AG08396 (cell line): ENCODE data around the gene ADGRL3.
"Not testable (repeated sequence)": the region's sequence is repeated elsewhere in the genome, so short reads cannot be mapped to it uniquely, and the experiment has no call there.

Experiments
- DNase-seq: peaks from one replicate; pipeline ENCODE4 v3.0.0; 2012; ENCODE audit warnings: low spot score, mixed read lengths

The ADGRL3 gene

DNA sequence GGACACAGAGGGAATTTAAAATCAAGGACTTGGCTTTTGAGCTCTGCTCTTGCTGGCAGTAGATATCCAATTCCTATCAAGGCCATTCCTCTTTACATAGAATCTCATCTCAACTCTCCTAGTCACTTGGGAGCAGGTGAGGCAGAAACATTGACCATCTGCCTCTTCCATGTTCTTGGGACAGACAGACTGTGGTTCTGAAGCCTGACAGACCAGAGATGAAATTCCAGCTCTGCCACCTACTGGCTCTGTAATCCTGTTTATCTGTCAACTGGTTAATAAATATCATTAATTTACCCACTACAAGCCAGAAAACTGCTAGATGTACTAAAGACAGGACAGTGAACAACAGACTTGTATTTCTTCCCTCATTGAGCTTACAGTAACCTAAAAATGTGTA is 300.8 kb downstream of the ADGRL3 start:
- no peak for DNase-seq

DNA sequence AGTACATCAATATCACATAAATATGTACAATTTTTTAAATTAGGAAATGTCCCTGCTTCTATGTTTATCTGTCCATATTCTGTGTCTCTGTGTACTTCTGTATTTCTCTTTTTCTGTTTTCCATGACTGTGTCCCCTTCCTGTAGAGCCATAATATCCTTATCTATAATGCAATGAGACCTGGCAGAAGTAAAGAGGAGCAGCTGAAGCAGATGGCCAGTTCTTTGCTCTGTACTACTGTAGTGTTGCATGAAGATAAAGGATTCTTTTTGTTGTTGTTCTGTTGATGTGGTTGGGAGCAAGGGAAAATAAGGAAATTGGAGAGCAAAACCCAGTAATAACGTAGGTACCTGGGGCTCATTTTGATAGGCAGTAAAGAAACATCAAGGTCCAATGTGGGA is 301.7 kb downstream of the ADGRL3 start:
- DNase-seq = no peak

DNA sequence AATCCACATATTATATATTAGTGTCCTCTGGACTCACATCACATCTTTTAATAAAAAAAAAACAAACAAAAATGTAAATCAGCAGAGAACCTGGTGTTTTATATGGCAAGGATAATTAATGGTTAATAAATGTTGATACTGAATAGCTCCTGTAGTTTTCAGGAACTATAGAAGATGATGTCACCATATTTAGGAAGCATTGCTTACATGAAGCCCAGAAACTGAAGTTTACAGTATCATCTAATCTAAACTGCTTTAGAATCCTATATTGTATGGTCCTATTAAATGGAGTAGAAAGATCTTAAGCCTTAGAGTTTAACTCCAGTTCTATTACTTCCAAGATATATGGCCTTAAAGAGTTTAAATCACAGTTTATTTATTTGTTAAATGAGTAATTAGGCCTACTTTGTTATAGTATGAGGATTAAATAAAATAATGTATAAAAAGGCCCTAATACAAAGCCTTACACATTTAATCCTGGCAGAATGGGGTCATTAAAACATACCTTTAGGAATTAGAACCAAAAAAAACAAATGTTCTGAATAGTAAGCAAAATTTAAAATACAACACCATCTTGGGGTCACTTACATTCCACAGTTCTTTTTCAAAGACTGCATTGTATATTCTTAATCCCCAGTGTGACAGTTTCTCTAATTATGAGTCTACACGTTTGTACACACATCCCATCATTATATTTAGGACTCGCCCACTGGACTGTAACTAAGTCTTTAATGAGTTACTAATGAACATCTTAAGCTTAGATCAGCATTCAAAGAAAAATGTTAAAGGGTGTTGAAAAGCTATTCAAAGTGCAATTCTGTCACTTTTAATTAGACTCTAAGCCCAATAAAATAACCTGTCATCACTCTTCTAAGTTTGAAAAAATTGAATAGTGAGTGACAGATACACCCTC is 305.9 kb downstream of the ADGRL3 start:
- DNase-seq = no peak

DNA sequence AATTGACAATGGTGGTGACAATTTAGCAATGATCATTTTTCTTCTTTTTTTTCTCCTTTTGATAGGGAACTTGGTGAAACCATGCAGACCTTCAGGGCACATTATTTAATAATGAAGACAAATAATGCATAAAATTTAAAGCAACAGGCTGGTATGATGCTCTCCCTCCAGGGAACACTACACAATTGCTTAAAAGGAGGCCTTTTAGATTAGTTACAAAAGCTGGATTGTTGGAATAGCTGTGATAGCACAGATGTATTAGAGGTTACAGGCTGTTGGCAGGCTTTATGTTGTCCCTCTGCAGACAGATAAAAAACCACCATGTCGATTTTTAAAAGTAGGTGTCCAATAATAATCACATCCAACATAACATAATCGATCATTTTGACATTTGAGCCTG is 307.0 kb downstream of the ADGRL3 start:
- DNase-seq = no peak

DNA sequence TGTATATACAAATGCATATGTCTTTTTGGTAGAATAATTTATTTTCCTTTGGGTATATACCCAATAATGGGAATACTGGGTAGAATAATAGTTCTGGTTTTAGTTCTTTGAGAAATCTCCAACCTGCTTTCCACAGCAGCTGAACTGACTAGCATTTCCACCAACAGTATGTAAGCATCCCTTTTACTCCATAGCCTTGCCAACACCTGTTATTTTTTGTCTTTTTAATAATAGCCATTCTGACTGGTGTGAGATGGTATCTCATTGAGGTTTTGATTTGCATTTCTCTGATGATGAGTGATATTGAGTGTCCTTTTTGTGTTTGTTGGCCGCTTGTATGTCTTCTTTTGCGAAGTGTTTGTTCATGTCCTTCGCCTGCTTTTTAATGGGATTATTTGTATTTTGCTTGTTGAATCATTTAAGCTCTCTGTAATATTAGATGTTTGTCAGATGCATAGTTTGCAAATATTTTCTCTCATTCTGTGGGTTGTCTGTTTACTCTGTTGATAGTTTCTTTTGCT is 309.7 kb downstream of the ADGRL3 start:
- not testable (repeated sequence) for DNase-seq

DNA sequence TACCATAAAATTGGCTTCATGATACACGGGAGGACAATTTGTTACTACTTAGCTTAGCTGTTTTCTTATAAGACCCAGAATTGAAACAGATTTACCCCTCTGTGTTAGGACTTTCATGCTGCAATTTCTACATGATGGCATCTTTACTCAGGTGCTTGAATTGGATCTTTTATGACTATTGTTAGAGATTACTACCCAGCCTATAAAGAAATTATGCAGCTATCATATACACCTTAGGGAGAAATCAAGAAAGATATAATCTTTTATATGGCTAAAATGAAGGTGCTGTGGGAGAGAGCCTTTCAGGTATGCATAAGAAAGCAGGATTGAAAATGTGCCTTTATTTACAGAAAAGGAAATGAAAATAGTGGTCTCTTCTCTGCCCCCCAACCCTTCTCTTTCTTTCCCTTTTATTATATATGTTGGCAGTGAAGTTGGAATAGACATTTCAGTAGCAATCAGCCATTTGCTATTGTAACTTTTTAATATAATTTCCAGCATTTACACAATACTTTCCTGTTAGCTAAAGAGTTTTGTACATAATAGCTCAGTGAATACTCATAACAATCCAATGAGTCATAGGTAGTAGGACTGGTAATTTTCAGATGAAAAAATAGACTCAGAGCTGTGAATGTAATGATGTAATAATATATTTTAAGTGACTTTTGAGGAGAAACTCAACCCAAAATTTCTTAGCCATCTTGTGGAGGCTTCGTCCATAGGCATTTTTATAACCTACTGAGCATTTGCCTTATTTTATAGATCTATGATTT is 311.8 kb downstream of the ADGRL3 start:
- DNase-seq = peak; percentile 10

DNA sequence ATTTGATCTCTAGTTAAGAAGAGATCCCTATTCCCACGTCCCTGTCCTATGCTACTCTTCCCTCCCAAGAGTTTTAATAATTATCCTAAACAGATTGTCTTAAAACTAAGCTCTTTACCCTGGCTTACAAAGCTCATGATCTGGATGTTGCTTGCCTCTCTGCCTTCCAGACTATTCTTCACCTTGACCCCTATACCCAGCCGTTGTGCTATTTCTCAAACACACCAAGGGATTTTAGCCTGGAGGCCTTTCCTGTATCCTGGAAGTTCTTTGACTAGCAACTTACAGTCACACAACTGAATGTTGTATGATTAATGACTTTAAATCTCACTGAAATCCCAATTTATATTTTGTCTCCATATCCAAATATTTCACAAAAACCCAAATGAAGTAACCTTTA is 314.9 kb downstream of the ADGRL3 start:
- DNase-seq = no peak

DNA sequence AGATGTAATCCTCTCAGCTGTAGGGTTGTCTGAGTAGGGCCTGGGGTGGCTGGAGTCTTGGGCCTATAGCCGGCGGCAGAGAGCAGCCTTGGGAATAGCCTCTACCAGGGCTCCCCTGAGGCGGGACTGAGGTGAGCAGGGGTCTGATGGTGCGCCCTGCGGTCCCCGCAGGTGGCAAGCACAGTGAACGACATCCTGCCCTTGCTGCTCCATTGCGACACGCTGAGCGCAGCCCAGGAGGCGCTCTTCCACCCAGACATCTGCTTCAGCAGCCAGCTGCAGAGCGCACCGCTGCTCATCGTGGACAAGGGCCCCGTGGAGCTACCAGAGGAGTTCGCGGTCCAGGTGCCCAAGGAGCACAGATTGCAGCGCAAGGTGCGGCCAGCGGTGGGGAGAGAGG is 317.0 kb downstream of the ADGRL3 start:
- DNase-seq = no peak

DNA sequence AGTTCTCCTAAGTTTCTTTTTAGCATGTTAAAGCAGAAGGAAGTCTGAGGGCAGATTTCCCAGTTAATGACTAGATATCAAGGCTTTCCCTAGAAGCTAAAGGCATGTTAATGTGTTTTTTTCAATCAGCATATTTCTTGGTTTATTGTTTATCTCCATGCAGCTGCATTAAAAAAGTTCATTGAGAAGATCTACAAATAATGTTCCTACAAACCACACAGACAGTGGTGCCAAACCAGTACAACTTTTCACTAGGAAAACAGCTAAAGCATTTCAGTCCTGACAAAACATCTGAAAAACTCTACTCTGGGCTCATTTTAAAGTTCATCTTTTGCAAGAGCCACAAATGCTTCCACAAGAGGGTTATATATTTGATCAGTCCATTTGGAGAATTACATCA is 320.0 kb downstream of the ADGRL3 start:
- no peak for DNase-seq

DNA sequence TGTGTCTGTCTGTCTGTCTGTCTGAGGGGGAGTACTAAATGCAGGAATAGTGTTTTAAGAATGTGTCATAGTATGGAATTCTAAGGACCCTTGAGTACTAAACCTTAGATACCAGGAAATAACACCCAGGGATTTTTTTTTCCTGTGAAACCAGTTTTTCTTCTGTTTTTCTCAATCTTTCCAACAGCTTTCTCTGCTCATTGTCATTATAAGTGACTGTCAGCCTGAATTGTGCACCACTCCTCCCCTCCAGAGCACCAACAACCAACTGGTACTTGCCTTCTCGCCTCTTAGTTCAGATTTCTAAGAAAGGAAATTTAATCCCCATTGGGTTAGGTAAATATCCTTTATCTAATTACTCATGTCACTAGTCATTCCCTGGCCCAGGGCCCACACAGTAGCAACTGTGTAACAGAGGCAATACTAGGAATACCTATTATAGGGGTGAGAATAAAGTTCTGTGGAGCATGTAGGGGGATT is 320.6 kb downstream of the ADGRL3 start:
- DNase-seq = no peak

DNA sequence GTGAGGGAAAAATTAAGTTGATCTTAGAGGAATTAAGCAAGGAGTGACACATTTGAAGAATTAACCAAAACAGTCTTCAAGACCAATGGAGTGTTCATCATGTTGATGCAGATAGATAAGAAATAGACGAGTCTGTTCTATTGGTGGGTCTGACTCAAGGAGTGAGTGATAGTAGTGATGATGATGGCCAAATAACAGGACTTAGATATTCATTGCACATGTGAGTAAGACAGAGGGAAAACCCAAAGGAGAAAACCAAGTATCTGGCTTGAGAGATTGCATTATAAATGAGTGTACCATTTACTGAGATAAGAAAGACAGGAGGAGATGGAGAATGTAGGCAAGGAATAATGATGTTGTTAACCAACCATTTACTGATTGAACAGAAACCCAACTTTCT is 321.3 kb downstream of the ADGRL3 start:
- DNase-seq = no peak

DNA sequence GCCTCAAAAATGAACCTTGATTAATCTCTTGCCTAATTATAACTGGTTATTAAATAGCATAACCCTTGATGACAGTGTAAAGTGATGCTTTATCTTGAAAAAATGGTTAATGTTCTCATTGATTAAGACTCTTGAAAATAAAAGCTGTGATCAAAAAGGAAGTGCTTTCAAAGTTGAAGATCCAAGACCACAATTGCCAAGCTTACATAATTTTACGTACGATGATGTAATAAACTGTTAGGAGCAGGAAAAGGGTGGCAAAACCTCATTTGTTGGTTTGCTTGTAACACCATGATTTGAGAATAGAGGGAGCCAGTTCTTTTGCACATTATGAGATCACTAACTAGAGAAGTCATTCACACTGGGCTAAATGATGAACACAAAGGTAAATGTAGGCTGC is 322.2 kb downstream of the ADGRL3 start:
- no peak for DNase-seq

DNA sequence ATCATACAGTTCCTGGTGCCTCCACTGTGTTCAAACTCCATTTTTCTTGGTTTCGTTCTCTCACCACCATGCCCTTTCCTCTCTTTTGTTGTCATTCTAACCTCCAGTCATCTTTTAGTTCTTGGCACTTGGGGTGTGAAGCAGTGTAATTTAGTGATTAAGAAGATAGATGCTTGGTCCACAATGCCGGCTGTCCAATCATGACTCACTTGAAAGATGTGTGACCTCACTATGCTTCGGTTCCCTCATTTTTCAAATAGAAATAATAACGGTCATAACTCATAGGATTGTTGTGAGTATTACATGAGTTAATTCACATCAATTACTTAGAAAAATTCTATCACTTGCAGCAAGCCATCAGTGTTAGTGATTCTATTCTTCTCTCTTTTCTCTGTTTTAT is 327.8 kb downstream of the ADGRL3 start:
- no peak for DNase-seq

DNA sequence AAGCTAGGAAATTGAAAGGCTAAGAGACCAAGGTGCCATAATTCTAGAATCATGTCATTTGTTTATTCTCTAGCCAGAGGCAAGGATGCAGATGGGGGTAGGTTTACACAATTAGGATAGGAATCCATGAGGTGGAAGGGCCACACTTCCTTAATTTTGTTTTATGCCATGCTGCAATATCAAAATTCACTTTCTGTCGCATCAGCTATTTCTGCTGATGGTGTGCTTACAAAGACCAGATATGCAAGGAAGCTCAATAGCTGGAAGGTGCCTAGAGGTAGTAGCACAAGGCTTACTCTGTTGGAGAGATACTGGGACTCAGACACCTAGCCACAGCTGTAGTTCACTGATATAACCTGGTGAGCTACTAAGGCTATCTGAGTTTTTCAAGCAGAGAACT is 328.5 kb downstream of the ADGRL3 start:
- no peak for DNase-seq

DNA sequence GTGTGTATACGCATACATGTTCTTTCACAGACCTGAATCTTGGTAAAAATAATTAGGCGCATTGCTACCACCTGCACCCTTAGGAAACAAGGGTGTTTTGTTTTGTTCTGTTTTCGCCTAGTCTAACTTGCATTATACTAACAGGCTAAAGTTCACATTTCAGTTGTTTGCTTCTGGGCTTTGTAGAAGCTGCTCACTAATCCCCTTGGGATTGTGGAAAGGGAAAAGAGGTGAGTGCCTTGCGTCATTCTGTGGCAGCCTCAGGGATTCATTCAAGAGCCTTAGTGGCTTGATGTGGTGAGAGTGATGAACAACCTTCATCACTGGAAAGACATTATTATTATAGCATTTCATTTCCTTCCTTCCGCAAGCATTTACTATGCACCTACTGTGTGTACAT is 331.1 kb downstream of the ADGRL3 start:
- DNase-seq = no peak

DNA sequence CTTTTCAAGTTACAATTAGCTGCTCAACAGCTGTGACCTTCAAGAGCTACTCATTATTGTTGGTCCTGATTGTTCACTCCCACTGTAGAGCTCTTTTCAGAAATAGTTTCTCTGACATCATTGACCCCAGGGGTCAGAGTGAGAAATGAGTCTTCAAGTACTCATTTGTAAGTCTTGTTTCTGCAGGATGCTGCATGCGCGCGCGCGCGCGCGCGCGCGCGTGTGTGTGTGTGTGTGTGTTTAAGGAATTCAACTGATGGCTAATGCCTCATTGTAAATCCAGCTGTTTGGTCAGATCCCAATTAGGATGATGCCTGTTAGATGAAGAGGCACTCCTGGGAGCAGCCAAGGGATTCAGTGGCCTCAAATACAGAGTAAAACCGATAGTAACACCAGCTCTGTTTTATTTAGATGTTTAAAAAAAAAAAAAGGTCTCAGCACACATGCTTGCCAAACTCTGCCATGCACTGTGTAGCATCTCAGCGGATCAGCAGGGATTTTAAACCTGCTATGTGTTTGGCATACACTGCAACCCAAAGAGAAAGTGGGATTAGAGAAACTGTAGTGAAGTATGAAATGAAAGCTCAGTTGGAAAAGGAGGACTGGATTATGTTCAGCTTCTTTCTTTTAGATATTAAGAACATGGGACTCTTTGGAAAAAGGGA is 332.3 kb downstream of the ADGRL3 start:
- no peak for DNase-seq

DNA sequence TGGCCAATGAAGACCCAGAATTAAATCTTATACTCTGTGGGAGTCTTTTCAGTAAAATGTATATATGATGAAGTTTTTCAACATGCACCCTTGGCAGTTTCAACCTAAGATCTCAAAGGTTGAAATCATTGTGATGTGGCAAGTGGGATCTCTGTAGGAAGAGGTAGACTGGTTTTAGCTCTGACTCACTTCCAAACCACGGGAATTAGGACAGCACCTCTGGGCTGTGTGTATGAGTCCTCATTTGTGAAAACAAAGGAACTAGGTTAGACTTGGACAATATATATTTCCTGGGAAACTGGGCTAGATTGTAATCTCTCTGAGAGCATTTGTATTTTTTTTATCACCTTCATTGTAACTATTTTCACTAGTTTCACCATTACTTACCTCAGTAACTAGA is 333.0 kb downstream of the ADGRL3 start:
- DNase-seq = no peak

DNA sequence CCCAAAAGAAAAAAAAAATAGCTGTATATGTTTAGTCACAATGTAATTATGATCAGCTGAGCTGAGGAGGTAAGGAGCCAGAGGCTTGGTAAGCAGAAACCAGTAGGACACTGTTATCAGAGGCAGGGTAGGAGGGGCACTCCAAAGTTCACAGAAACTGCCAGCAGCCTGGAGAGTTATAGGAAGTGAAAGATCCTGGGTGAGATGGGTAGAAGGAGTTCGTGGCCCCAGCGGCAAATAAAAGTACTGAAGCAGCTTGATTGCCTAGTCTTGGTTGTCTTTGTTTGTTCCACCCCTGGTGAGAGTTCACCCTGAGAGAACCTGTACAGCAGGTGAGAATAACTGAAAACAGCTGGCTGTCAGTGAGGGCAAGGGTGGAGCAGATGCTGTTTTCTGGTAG is 340.8 kb downstream of the ADGRL3 start:
- no peak for DNase-seq

DNA sequence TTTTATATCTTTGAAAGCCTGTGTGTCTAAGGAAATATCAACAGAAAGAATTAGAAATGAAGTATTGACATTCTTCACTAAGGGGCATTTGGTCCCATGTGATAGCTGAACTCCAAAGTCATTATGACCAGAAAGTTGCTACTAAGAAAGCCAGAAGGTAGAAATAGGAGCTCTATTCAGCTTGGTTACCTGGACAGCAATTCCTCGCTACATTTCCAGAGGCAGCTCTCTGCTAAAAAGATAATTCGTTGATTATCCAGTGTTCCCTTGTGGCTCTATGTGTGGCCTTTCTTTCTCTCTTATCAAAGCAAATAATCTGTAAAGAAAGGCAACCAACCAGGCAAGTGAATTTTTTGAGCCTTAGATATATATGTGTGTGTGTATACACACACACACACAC is 341.3 kb downstream of the ADGRL3 start:
- no peak for DNase-seq

DNA sequence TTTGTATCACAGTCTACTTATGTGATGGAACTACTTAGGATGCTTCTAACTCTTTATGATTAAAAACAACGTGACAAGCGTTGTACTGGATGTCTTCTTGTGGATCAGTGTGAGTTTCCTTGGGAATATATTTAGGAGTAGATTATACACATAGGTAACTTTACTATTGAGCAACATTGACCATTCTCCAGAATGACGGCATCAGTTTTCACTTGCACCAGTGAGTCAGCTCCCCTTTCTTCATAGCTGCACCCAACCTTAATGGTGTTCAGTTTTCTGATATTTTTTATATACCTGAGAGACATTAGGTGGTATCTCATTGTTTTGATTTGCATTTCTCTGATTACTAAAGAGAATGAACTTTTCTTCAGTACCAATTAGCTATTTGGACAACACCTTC is 343.9 kb downstream of the ADGRL3 start:
- DNase-seq = no peak

DNA sequence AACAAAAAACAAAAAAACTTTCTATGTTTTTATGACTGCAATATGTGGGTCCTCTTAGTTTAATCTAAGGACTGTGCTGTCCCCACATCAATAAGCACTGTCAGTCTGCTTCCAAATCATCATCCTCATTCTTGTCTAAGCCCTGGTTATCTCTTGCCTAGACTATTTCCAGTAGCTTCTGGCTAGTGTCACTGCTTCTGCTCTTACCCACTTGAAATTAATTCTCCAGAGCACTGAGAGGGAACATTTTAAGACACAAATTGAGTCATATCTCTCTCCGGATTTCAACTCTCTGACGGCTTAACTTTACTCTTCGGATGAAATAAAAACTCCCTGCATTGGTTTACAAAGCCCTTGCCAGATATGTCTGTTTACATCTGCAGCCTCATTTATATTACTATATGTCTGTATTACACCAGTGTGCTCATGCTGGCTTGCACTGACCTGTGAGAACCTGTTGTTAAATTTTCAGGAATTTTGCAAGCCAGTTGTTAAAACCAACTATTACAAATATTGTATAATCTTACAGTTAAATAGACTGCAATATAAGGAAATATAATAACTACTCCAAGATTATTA is 345.9 kb downstream of the ADGRL3 start:
- no peak for DNase-seq

DNA sequence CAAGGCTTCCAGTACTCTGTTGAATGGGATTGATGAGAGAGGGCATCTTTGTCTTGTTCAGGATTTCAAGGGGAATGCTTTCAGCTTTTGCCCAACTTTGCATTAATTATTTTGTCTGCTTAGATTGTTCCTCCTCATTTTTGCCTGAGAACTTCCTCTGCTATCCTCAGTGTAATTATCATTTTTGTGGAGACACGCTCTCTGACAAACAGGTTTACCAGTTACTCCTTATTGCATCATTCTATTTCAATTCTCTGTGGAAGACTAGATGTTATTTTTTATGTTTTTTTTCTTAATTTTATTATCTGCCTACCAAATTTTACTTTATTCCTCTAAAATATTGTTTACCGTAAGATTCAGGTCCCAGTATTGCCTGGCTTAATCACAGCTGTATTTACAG is 349.2 kb downstream of the ADGRL3 start:
- no peak for DNase-seq
